Peyer's patch (tissue), 4 donors: ENCODE results near the gene RAB1B.

Experiments
- CTCF ChIP-seq, 6 experiments: fragments of 450-650 bp in 4 of 6; fragments of 200-600 bp in 2 of 6; sonication (generic) in 1 of 6; IDR thresholded peaks; one replicate each; pipeline ENCODE4 v1.5.1; 2017 to 2019; ENCODE audit warnings: antibody characterized with exemption in 6 of 6, mild to moderate bottlenecking in 3 of 6, moderate library complexity in 1 of 6
- POLR2A ChIP-seq, 2 donors: fragments of 450-650 bp; IDR thresholded peaks; one replicate each; pipeline ENCODE4 v1.5.1; 2017; ENCODE audit warnings: antibody characterized with exemption in 2 of 2, mild to moderate bottlenecking in 2 of 2, moderate library complexity in 2 of 2

- TF ChIP-seq CTCF (IDR thresholded peaks at IDR 0.05) = no peak
- no peak for TF ChIP-seq POLR2A (IDR thresholded peaks at IDR 0.05)
Observed at GRCh38 chr11:66287211-66287888, 18.9 kb downstream of the RAB1B start.
